DND-41 (cell line): ENCODE measurements around the gene APOA5.

Experiments
- ATAC-seq: fragments of 200-7000 bp; cut with Tn5 transposase; 3 replicates; pipeline ENCODE4 v1.9.1; 2021; ENCODE audit warnings: low read depth; ENCODE audit not compliant: insufficient read depth
- DNase-seq: peaks from one replicate; pipeline ENCODE4 v3.0.0-alpha.2; 2020
- H2AFZ ChIP-seq: 2 replicates; pipeline ENCODE4 v1.6.0; 2012; ENCODE audit warnings: low read depth, low read length
- H3K27ac ChIP-seq: 2 replicates; pipeline ENCODE4 v1.5.1; 2012; ENCODE audit warnings: low read length, inconsistent platforms
- H3K27me3 ChIP-seq: fragments of 200-600 bp; sonication (generic); 2 replicates; pipeline ENCODE4 v1.6.0; 2012; ENCODE audit warnings: low read length, mild to moderate bottlenecking, inconsistent platforms; ENCODE audit not compliant: insufficient read depth, poor library complexity
- H3K36me3 ChIP-seq: 2 replicates; pipeline ENCODE4 v1.5.1; 2012; ENCODE audit warnings: low read length, inconsistent platforms; ENCODE audit not compliant: insufficient read depth
- H3K4me1 ChIP-seq: 2 replicates; pipeline ENCODE4 v1.5.1; 2012; ENCODE audit warnings: mild to moderate bottlenecking, low read length; ENCODE audit not compliant: insufficient read depth
- H3K4me2 ChIP-seq: 2 replicates; pipeline ENCODE4 v1.6.0; 2012; ENCODE audit warnings: mild to moderate bottlenecking, moderate library complexity, low read length, inconsistent platforms; ENCODE audit not compliant: insufficient read depth
- H3K4me3 ChIP-seq, 2 experiments: fragments of 200-600 bp in 1 of 2; shearing (Covaris generic) in 1 of 2; 2 replicates each; pipeline ENCODE4 v1.5.1; 2012 to 2016; ENCODE audit warnings: inconsistent platforms in 2 of 2, low read length in 2 of 2, mild to moderate bottlenecking in 2 of 2, low read depth in 1 of 2, moderate library complexity in 1 of 2
- H3K79me2 ChIP-seq: 2 replicates; pipeline ENCODE4 v1.6.0; 2012; ENCODE audit warnings: low read length, inconsistent platforms; ENCODE audit not compliant: insufficient read depth
- H3K9ac ChIP-seq: 2 replicates; pipeline ENCODE4 v1.6.0; 2012; ENCODE audit warnings: low read depth, mild to moderate bottlenecking, inconsistent platforms, low read length, moderate library complexity
- H3K9me3 ChIP-seq: 2 replicates; pipeline ENCODE4 v1.5.1; 2012; ENCODE audit warnings: low read length, moderate library complexity, mild to moderate bottlenecking, inconsistent platforms; ENCODE audit not compliant: insufficient read depth, severe bottlenecking
- H4K20me1 ChIP-seq: 2 replicates; pipeline ENCODE4 v1.6.0; 2012; ENCODE audit warnings: low read length; ENCODE audit not compliant: insufficient read depth
- CTCF ChIP-seq: IDR thresholded peaks from 2 replicates; pipeline ENCODE4 v1.5.1; 2012; ENCODE audit warnings: borderline replicate concordance, low read length, moderate library complexity, mild to moderate bottlenecking; ENCODE audit not compliant: poor library complexity, severe bottlenecking; ENCODE audit errors: extremely low read depth
- EZH2 ChIP-seq: IDR thresholded peaks from 3 replicates; pipeline ENCODE4 v1.6.1; 2012; ENCODE audit warnings: borderline replicate concordance, low read depth, mild to moderate bottlenecking, moderate library complexity, low read length, inconsistent platforms; ENCODE audit not compliant: severe bottlenecking

APOA5 gene

GRCh38 chr11:116811194-116811593 lies 19.5 kb upstream of the APOA5 start:
- Histone ChIP-seq H2AFZ (no peak overlapping the region), H3K4me3 (no peak overlapping the region)

GRCh38 chr11:116808262-116809175 lies 16.8 kb upstream of the APOA5 start:
- no peaks in the 10 kb centered on the region for H3K27me3 ChIP-seq
- no peak for ATAC-seq
- TF ChIP-seq EZH2 (no peak), CTCF (no peak)
- H3K27ac ChIP-seq, result no peak overlapping the region
- no peaks in the 10 kb centered on the region for H3K9me3 ChIP-seq
- H4K20me1 ChIP-seq, result no peaks in the 10 kb centered on the region
- H3K4me3 ChIP-seq, result no peak overlapping the region
- no peak overlapping the region for H3K9ac ChIP-seq
- H3K36me3 ChIP-seq, result no peaks in the 10 kb centered on the region
- no peak overlapping the region for H2AFZ ChIP-seq
- H3K4me1 ChIP-seq, result no peaks in the 10 kb centered on the region
- no peak overlapping the region for H3K4me2 ChIP-seq
- H3K79me2 ChIP-seq, result no peaks in the 10 kb centered on the region
- no peak for DNase-seq

More at GRCh38 chr11:116811194-116811593, 19.5 kb upstream of the APOA5 start:
- H3K4me1 ChIP-seq, result no peaks in the 10 kb centered on the region
- H3K36me3 ChIP-seq, result no peaks in the 10 kb centered on the region
- H3K9me3 ChIP-seq, result no peaks in the 10 kb centered on the region
- H4K20me1 ChIP-seq, result no peaks in the 10 kb centered on the region
- no peaks in the 10 kb centered on the region for H3K79me2 ChIP-seq
- no peak overlapping the region for H3K27ac ChIP-seq
- peaks cover 3% of the 10 kb centered on the region for H3K27me3 ChIP-seq
- no peak for ATAC-seq
- TF ChIP-seq EZH2 (no peak), CTCF (no peak)
- no peak overlapping the region for H3K4me2 ChIP-seq
- no peak for DNase-seq
- H3K9ac ChIP-seq, result no peak overlapping the region

GRCh38 chr11:116807601-116808261 lies 16.1 kb upstream of the APOA5 start:
- H3K9me3 ChIP-seq, result no peaks in the 10 kb centered on the region
- H3K9ac ChIP-seq, result no peak overlapping the region
- H3K79me2 ChIP-seq, result no peaks in the 10 kb centered on the region
- no peak overlapping the region for H3K4me3 ChIP-seq
- H3K36me3 ChIP-seq, result no peaks in the 10 kb centered on the region
- DNase-seq (no peak), ATAC-seq (no peak)
- no peaks in the 10 kb centered on the region for H4K20me1 ChIP-seq
- H3K4me1 ChIP-seq, result no peaks in the 10 kb centered on the region
- TF ChIP-seq EZH2, result no peak
- no peak for TF ChIP-seq CTCF
- no peaks in the 10 kb centered on the region for H3K27me3 ChIP-seq
- no peak overlapping the region for H3K27ac ChIP-seq
- no peak overlapping the region for H2AFZ ChIP-seq
- H3K4me2 ChIP-seq, result no peak overlapping the region
